Stimulated activated CD8-positive, alpha-beta memory T cell treated with anti-CD3 and anti-CD28 coated beads, Interleukin-4, amount 100 ng/mL, for 4 hours (primary cell): Measurements from ENCODE around the gene RASD1.
A peak's percentile ranks its signal among the peaks of the same experiment; 100 is the strongest.
"Not testable (repeated sequence)": the region's sequence is repeated elsewhere in the genome, so short reads cannot be mapped to it uniquely, and the experiment has no call there.

ENCODE experiments used
- DNase-seq, 2 donors: peaks; one replicate each; pipeline ENCODE4 v3.0.0-alpha.2; 2020; ENCODE audit warnings: low read depth in 2 of 2, low spot score in 1 of 2

RASD1 gene

GRCh38 chr17:17479209-17479608 is 17.0 kb downstream of the RASD1 start:
- DNase-seq, result no peak

GRCh38 chr17:17476865-17477467 is 19.2 kb downstream of the RASD1 start, which contains the start of gene MED9:
TSS of gene MED9 (plus strand) at chr17:17477000. CDS start at chr17:17477042, 42 bp downstream.
- DNase-seq, result peak; percentile 89 to 92

GRCh38 chr17:17474341-17474740 is 21.9 kb downstream of the RASD1 start:
- no peak for DNase-seq

GRCh38 chr17:17472333-17472920 is 23.8 kb downstream of the RASD1 start:
- DNase-seq, result no peak

GRCh38 chr17:17469996-17470395 is 26.2 kb downstream of the RASD1 start:
- DNase-seq, result no peak

- DNase-seq, result no peak
Measured at GRCh38 chr17:17469358-17469757, 26.8 kb downstream of the RASD1 start.

- DNase-seq, result no peak
Measured at GRCh38 chr17:17468217-17469010, 27.8 kb downstream of the RASD1 start.

GRCh38 chr17:17467720-17468119 is 28.5 kb downstream of the RASD1 start:
- no peak for DNase-seq

- DNase-seq, result no peak
Measured at GRCh38 chr17:17467016-17467415, 29.2 kb downstream of the RASD1 start.

GRCh38 chr17:17466511-17466910 is 29.7 kb downstream of the RASD1 start:
- DNase-seq, result no peak

GRCh38 chr17:17465878-17466277 is 30.3 kb downstream of the RASD1 start:
- not testable (repeated sequence) for DNase-seq

- no peak for DNase-seq
Measured at GRCh38 chr17:17463821-17464220, 32.4 kb downstream of the RASD1 start.

- DNase-seq, result no peak
Measured at GRCh38 chr17:17462048-17462824, 34.0 kb downstream of the RASD1 start.

- DNase-seq, result no peak
Measured at GRCh38 chr17:17460038-17460437, 36.2 kb downstream of the RASD1 start.

GRCh38 chr17:17457680-17458079 is 38.5 kb downstream of the RASD1 start:
- DNase-seq, result no peak

- no peak for DNase-seq
Measured at GRCh38 chr17:17456251-17456650, 39.9 kb downstream of the RASD1 start.

- DNase-seq, result no peak
Measured at GRCh38 chr17:17455173-17455572, 41.0 kb downstream of the RASD1 start.

- not testable (repeated sequence) for DNase-seq
Measured at GRCh38 chr17:17454700-17455099, 41.5 kb downstream of the RASD1 start.

GRCh38 chr17:17454276-17454675 is 41.9 kb downstream of the RASD1 start:
- no peak for DNase-seq

- no peak for DNase-seq
Measured at GRCh38 chr17:17453088-17453487, 43.1 kb downstream of the RASD1 start.

GRCh38 chr17:17448723-17449122 is 47.5 kb downstream of the RASD1 start:
- DNase-seq, result no peak
